ENCODE results near the gene SPAG16.

SPAG16 gene

DNA sequence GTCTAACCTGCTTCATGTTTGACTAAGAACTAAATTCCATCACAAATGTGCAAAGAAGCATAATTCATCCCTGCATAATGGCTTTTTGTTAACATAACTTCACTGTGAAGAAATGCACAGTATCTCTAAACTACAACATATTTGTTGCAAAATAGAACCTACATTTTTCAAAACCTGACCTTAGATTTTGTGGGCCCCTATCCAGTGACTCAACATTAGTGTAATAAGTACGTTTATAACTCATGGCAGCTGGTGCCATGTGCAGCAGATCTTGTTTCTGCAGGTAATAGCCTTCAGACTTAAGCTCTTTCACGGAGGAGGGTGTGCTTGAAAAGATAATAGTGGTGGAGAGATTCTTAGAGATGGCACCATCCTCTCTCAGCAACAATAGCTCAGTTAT lies 1098.0 kb downstream of the SPAG16 start:
- DNase-seq (ENCODE audit: low spot score) = no peak

DNA sequence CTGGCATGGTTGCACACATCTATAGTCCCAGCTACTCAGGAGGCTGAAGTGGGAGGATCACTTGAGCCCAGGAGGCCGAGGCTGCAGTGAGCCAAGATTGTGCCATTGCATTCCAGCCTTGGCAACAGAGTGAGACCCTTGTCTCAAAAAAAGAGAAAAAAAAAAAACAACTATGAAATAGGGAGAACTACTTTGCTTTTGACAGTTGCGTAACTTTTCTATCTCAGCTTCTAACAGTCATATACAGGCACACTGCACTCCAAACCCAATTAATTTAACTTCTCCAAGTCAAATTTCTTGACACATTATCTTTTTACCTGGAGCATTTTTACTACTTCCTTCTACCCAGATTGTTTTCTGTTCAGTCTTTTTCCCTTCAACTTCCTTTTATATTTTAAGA lies 1102.5 kb downstream of the SPAG16 start:
- DNase-seq (ENCODE audit: low spot score) = no peak

DNA sequence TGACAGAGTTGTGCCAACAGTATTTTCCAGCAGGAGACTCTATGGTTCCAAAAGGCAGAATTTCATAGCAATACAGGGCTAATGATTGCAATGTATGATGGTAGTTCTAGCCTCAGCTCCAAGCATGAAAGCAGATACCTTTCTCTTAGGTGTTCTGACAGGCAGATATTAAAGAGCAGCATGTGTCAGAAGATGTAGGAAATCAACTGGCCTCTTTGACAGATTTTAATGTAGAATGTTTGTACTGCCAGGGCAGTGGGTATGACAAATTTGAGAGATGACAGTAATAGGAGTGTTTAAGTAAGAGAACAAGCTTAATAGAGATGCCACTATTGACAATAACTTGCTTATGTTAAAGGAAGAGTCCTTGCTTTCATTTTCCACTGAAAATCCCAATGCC lies 1105.1 kb downstream of the SPAG16 start:
- DNase-seq (ENCODE audit: low spot score) = no peak

DNA sequence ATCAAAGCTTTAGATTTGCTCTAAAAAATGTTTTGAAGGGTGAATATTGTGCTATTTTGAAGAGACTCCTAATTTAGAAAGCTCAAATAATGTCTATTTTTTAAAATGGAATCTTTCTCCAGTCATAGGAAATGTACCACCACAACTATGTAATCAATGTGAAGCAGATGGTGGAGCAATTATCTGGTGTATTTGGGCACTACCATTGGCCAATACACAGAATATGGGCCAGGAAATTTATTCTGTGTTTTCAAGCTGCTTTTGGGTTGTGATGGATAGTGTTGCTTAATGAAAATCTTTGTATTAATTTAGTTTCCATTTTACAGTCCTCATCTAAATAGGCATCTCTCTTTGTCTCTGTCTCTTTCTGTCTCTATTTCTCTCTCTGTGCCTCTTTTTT lies 1109.5 kb downstream of the SPAG16 start:
- no peak for DNase-seq (ENCODE audit: low spot score)

DNA sequence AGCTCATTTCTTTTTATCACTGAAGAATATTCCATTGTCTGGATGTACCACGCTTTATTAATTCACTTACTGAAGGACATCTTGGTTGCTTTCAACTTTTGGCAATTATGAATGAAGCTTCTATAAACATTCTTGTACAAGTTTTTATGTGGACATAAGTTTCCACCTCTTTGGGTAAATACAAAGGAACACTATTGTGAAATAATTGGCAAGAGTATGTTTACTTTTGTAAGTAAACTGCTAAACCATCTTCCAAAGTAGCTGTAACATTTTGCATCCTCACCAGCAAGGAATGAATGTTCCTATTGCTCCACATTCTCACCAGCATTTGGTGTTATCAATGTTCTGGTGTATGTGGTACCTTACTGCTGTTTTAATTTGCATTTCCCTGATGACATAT lies 1110.8 kb downstream of the SPAG16 start:
- DNase-seq (ENCODE audit: low spot score) = no peak

DNA sequence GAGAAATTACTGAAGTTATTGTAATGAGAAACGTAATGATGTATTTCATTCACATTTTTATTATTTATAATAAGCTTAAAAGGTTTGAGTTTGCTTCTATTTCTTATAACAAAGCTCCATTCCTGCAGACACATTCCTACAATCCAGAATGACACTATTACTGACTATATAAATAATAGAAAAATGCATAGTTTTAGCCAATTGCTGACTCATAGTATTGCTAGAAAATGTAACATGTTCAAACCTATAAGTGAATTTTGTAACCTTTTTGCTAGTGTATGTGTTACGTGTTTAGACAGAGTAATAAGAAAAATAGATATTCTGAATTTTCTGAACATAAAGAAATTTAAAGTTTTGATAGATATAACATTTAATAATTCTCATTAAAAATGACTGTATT lies 1117.3 kb downstream of the SPAG16 start:
- no peak for DNase-seq (ENCODE audit: low spot score)

DNA sequence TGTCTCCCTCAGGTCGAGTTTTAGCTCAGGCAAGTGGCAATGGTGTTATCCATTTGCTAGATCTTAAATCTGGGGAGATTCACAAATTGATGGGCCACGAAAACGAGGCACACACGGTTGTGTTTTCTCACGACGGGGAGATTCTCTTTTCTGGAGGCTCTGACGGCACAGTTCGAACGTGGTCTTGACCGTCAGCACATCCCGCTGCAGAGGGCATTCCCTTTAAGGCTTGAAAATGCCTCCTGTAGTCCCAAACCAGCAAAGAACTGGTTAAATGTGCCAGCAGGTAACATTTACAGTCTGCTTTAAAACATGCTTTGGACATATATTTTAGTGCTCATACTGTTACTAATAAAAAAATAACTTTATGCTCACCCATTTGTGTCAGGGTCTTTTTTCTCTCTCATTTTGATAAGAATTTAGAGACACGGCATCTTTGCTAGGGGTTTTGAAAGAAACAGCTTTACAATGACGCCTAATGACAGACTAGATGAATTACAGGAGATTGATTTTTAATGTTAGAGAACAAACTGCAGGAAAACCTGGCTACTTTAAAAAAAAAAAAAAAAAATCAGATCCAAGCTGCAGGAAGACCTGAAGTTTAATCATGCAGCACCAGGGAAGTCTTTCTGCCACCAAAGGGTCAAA lies 1126.0 kb downstream of the SPAG16 start:
- peak; percentile 68 for DNase-seq (ENCODE audit: low spot score)

DNA sequence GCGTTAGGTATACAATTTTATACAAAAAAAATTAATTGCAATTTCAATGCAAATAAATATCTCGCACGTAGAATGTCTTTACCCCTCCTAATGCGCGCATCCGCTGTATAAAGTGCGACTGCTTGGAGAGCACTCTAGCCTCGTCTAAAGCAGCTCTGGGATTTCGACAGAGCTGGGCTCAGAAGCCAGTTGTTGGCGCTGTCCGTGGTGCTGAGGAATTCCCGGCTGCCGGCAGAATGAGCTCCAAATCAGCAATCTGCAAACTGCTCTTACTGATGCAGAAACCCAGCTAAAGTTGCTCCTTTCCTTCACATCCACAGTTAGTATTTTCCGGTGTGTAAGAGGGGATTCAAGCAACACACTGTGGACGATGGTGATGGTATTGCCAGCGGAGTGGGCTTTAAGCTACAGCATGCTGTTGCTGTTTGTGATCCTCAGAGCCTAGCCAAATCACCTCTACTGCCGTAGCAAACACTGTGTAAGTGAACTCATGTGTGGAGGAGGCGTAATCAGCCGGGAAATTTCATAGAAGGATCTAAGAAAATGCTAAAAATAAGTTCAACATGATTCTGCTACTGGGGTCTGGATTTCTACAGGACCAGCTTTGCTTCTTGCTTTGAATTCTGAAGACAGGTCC lies 1126.8 kb downstream of the SPAG16 start, which contains the start of gene VWC2L:
VWC2L (plus strand) TSS at position 137 of the 637 bp plus-strand sequence. CDS start 3,140 bp downstream, outside the sequence.
- DNase-seq (ENCODE audit: low spot score) = peak; percentile 89

DNA sequence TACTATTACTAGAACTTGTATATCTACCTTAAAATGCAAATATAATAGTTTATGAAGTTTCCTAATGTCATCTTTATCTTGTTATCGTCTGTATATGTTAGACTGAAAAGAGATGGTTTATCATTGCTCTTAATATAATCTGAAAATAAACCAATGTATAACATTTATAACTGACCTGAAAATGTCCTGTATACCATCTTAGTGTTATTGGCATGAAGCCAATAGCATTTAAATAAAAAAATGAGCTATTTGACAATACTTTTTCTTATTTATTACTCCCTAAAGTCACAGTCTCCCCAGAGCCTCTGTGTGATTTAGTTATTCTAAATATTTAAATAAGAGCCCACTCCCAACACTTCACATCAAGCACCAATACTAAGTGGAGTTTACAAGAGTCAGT lies 1128.4 kb downstream of the SPAG16 start:
- no peak for DNase-seq (ENCODE audit: low spot score)

DNA sequence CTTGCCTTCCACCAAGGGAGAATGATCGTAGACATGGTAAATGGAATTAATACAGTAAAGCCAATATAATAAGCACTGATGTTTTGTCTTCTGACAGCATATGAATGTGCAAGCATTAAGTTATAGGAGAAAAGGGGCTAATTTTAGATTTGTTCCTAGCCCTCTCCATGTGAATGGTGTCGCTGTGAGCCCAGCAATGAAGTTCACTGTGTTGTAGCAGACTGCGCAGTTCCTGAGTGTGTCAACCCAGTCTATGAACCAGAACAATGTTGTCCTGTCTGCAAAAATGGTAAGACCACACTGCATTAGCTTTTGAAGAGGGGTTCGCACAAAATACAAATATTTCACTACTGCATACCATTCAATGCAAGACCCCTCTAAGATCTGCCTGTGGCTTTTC lies 1152.2 kb downstream of the SPAG16 start:
- DNase-seq (ENCODE audit: low spot score) = no peak

DNA sequence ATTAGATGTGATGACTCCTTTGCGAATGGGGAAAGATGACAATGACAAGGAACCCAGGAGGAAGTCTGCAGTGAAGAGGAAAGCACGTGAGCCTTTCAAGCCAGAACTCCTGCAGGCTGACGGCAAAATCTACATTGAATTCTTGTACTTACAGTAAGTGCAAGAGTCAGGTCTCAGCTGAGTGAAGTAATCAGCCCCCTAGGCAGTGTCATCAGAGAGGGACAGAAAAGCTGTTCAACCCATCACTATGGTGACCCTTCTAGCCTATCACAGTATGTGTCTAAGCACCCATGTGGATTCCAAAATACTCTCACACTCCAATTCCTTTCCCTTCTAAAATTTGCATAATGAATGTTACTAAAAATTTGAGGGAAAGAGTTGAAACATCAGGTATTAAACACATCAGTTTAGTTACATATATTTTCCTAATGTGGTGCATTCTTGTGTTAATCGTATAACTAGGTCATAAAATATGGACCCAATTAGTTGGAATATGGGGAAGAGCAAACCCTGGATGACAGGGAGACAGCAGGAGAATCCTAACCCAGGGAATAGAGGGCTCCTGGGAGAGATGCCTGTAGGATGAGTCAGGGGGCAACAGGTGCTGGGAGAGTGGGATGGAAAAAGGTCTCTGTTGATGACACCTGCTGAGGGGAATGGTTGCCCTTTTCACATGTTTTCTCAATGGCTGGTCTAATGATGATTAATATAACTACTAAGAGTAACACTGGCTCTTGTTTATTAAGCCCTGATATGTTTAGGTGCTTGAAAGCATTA lies 1166.0 kb downstream of the SPAG16 start:
- no peak for DNase-seq (ENCODE audit: low spot score)

DNA sequence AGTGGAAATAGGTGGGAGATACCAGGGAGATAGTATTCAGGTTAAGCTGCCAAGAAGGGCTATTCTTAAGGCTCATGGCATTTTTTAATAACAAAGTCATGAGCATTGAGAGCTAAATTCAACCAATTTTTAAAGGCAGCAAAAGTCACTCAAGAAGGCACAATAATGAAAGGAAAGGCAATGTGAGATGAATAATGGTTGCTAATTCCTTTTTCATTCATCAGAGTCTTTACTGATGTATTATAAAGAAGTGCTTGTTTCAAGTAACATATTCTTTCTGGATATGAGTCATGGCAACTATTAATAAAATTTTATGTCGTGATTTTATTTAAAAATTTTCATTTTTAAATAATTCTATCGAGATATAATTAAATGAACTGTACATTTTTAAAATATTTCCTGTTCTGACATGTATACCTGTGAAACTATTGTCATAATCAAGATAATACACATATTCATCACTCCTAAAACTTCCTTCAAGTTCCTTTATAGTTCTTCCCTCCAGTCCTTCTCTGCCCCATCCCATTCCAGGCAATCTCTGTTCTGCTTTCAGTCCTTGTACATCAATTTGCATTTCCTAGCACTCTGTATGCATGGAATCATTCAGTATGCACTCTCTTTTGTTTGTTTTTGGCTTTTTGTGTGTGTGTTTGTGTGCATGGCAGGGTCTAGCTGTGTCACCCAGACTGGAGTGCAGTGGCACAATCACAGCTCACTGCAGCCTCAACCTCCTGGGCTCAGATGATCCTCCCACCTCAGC lies 1167.4 kb downstream of the SPAG16 start:
- DNase-seq (ENCODE audit: low spot score) = no peak
